K562 (cell line): ENCODE measurements around the gene USHBP1. TPM values are rescaled to one million over a fixed set of nuclear protein-coding genes. Genes with fewer than 3 reads are reported as not detected.

Experiments
- C11orf30 ChIP-seq: fragments of 450-650 bp; IDR thresholded peaks from 2 replicates; pipeline ENCODE4 v1.6.1; 2016; ENCODE audit warnings: low read depth, mild to moderate bottlenecking
- CBX3 ChIP-seq, 2 experiments: IDR thresholded peaks; 1 replicate in 1 of 2; 2 replicates in 1 of 2; pipeline ENCODE4 v1.6.1; 2012; ENCODE audit warnings: inconsistent platforms in 2 of 2, low read length in 2 of 2, borderline replicate concordance in 1 of 2, control low read depth in 1 of 2
- CCAR2 ChIP-seq: fragments of 200-400 bp; formaldehyde crosslinking; IDR thresholded peaks from 2 replicates; pipeline ENCODE4 v1.6.1; 2017; ENCODE audit warnings: mild to moderate bottlenecking, low read depth, low read length
- DPF2 ChIP-seq: fragments of 450-650 bp; IDR thresholded peaks from 2 replicates; pipeline ENCODE4 v1.6.1; 2016
- HNRNPK ChIP-seq: fragments of 200-400 bp; formaldehyde crosslinking; IDR thresholded peaks from one replicate; pipeline ENCODE4 v1.6.1; 2018; ENCODE audit warnings: mild to moderate bottlenecking, low read depth, low read length; ENCODE audit not compliant: poor library complexity, severe bottlenecking
- HSF4 ChIP-seq: fragments of 250-450 bp; sonication (Bioruptor Pico); IDR thresholded peaks from 2 replicates; pipeline ENCODE4 v2.1.2; 2022; ENCODE audit warnings: mild to moderate bottlenecking, moderate library complexity, borderline replicate concordance
- IRF2 ChIP-seq: sonication (generic); formaldehyde crosslinking; IDR thresholded peaks from 2 replicates; pipeline ENCODE4 v1.8.1; 2022; ENCODE audit warnings: mild to moderate bottlenecking, missing genetic modification reagents
- L3MBTL2 ChIP-seq: fragments of 450-650 bp; IDR thresholded peaks from 2 replicates; pipeline ENCODE4 v1.6.1; 2016; ENCODE audit warnings: mild to moderate bottlenecking, moderate library complexity
- MXI1 ChIP-seq: IDR thresholded peaks from 2 replicates; pipeline ENCODE4 v1.6.1; 2011; ENCODE audit warnings: low read depth, mild to moderate bottlenecking, improper control_type of control experiment, low read length
- NFATC3 ChIP-seq: fragments of 450-650 bp; IDR thresholded peaks from 2 replicates; pipeline ENCODE4 v1.6.1; 2017; ENCODE audit warnings: mild to moderate bottlenecking
- PRPF4 ChIP-seq: fragments of 200-400 bp; formaldehyde crosslinking; IDR thresholded peaks from one replicate; pipeline ENCODE4 v1.6.1; 2017; ENCODE audit warnings: low read length, low read depth, mild to moderate bottlenecking; ENCODE audit not compliant: insufficient read depth, poor library complexity, severe bottlenecking
- PYGO2 ChIP-seq: fragments of 450-650 bp; IDR thresholded peaks from 2 replicates; pipeline ENCODE4 v1.6.1; 2016; ENCODE audit warnings: mild to moderate bottlenecking, missing genetic modification characterization, moderate library complexity, missing compliant biosample characterization
- SMAD1 ChIP-seq: fragments of 150-350 bp; IDR thresholded peaks from 2 replicates; pipeline ENCODE4 v1.6.1; 2014; ENCODE audit warnings: low read length, low read depth; ENCODE audit not compliant: partially characterized antibody
- SUPT5H ChIP-seq: fragments of 450-650 bp; IDR thresholded peaks from 2 replicates; pipeline ENCODE4 v1.6.1; 2016
- TAF7 ChIP-seq: fragments of 450-650 bp; IDR thresholded peaks from 2 replicates; pipeline ENCODE4 v1.6.1; 2016; ENCODE audit warnings: missing genetic modification characterization, missing compliant biosample characterization
- TSC22D4 ChIP-seq: fragments of 450-650 bp; IDR thresholded peaks from 2 replicates; pipeline ENCODE4 v1.6.1; 2016; ENCODE audit warnings: missing genetic modification characterization, missing biosample characterization, control low read depth
- ZKSCAN3 ChIP-seq: fragments of 250-450 bp; sonication (Bioruptor Pico); IDR thresholded peaks from 2 replicates; pipeline ENCODE4 v1.4.0; 2020
- ZNF212 ChIP-seq: fragments of 450-650 bp; formaldehyde crosslinking; IDR thresholded peaks from 2 replicates; pipeline ENCODE4 v1.4.0; 2020; ENCODE audit warnings: mild to moderate bottlenecking
- ZNF324 ChIP-seq: fragments of 250-450 bp; sonication (Bioruptor Pico); IDR thresholded peaks from 2 replicates; pipeline ENCODE4 v1.4.0; 2020; ENCODE audit warnings: mild to moderate bottlenecking
- ZNF699 ChIP-seq: fragments of 250-450 bp; sonication (Bioruptor Pico); IDR thresholded peaks from 2 replicates; pipeline ENCODE4 v1.8.0; 2021; ENCODE audit warnings: mild to moderate bottlenecking, moderate library complexity; ENCODE audit not compliant: insufficient replicate concordance
- ZZZ3 ChIP-seq: fragments of 450-650 bp; IDR thresholded peaks from 2 replicates; pipeline ENCODE4 v1.6.1; 2016; ENCODE audit warnings: antibody characterized with exemption, mild to moderate bottlenecking, moderate library complexity
- polyA plus RNA-seq, 8 experiments: library from polyadenylated mRNA; depleted of rRNA in 4 of 8; stranded (reverse) in 5 of 8; unstranded in 3 of 8; fragments of >200 nt; fragmentation: Nextera tagmentation in 2 of 8; fragmentation: Illumina TruSeq in 1 of 8; extraction: Ambion mirVana in 2 of 8; extraction: Trizol in 1 of 8; gene quantifications; 2 replicates each; pipeline versions ENCODE4 v1.2.1 to v1.2.3, GENCODE V29; 2011 to 2014; ENCODE audit warnings: inconsistent platforms in 1 of 8, missing spikeins in 1 of 8
- total RNA-seq, 7 experiments: library from RNA; depleted of rRNA in 6 of 7; stranded (reverse); fragments of >200 nt in 6 of 7; fragmentation: Illumina TruSeq in 2 of 7; extraction: Trizol in 2 of 7; gene quantifications; 2 replicates each; pipeline versions ENCODE4 v1.2.1 to v1.2.3, GENCODE V29; 2011 to 2021; ENCODE audit warnings: low replicate concordance in 1 of 7
- TF ChIP-seq, protein P1 (sequence below): fragments of 250-450 bp; sonication (Bioruptor Pico); IDR thresholded peaks from 2 replicates; pipeline ENCODE4 v1.5.0; 2021; ENCODE audit warnings: mild to moderate bottlenecking, moderate library complexity
- TF ChIP-seq, protein P2 (sequence below): sonication (generic); formaldehyde crosslinking; IDR thresholded peaks from 2 replicates; pipeline ENCODE4 v1.8.0; 2022; ENCODE audit warnings: missing genetic modification reagents, mild to moderate bottlenecking, moderate library complexity, borderline replicate concordance
- TF ChIP-seq, protein P3 (sequence below): sonication (generic); formaldehyde crosslinking; IDR thresholded peaks from 2 replicates; pipeline ENCODE4 v1.8.0; 2023; ENCODE audit warnings: mild to moderate bottlenecking, missing genetic modification reagents

The USHBP1 gene
- total and polyA plus RNA-seq, 9 of the 15 experiments (the other 6 are each of a cell fraction or from before 2014, with no cell fraction given): 0.03 to 0.10 (median 0.05) TPM; not detected in 5

DNA sequence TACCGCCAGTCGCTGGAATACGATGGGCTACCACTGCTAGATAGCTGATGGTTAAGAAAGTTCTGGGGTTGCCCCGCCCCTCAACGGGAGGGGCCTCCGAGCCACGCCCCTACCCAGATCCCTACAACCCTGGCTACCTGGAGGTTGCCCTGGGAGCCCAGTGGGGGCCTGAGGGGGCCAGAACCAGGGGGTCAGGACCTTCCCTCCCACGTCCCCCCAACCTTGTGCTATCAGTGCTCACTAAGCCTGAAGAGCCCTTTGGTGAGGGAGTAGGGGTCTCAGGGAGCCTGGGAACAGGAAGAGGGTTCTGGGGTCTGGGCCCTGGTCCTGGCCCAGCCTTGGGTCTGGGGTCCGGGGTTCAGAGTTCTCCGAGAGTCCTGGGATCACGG lies 29.6 kb downstream of the USHBP1 start (continued):
- TF ChIP-seq PRPF4 (no peak), ZNF699 (no peak), CCAR2 (no peak), HNRNPK (no peak), L3MBTL2 (no peak), ZNF212 (CRISPR knock-in tag) (no peak), ZNF324 (CRISPR knock-in tag) (no peak), SUPT5H (peak; percentile 72), TAF7 (tag) (no peak), IRF2 (CRISPR knock-in tag) (no peak), ZZZ3 (no peak), TSC22D4 (tag) (no peak), PYGO2 (tag) (no peak), CBX3 (IDR thresholded peaks at IDR 0.05; ENCODE audit: borderline replicate concordance in 1 of 2, low read length in 2 of 2) (no peak), C11orf30 (no peak), NFATC3 (no peak), DPF2 (0 out of 2 replicates have a peak, but pooled peaks have one; percentile 20), SMAD1 (no peak), HSF4 (no peak), MXI1 (no peak), ZKSCAN3 (CRISPR knock-in tag) (no peak)
- TF ChIP-seq, protein P1, sequence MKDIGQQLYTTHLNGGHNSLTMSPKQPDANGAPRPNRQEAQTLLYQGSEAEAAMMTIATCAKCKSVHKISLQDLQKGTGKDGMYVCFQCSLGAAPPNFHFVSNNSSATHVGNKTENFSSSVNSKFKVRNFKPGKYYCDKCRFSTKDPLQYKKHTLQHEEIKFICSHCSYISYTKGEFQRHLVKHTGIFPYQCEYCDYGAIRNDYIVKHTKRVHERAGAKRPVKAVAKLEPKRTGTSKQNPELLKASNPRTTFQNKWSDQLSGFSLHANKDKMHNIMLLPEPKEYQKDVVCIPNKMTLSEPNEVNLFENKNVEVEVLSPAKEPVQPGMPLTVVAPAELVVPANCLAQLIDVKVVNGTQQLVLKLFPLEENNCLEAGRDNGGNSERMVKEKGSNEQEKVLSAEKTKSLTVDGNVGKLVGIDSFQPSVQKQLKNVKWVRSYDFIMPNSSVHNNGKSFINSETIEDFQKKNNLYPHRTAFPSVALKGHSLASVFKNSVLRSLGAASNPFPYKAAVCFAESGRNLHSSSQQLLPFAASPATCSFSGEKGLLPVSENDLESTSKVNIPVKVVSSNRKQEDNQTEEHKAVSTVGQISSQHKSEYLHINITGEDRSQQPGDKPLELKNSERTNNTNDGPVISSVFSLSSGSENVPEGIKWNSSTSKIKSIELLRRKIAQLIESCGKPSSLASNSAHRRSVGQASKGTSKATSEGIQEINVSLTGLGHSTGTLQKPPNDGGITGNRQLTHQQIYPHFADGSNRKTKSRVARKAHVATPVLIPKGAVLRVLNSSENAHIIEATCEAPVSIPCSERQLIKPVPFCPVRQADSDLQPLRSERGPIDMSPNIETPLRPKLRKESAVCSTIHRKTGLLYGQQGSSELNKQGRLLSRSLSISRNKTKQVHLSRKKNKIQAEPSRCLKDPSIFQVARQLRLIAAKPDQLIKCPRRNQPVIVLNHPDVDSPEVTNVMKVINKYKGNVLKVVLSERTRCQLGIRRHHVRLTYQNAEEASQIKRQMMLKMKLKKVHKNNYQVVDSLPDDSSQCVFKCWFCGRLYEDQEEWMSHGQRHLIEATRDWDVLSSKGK (CRISPR knock-in tag): no peak
- TF ChIP-seq, protein P2, sequence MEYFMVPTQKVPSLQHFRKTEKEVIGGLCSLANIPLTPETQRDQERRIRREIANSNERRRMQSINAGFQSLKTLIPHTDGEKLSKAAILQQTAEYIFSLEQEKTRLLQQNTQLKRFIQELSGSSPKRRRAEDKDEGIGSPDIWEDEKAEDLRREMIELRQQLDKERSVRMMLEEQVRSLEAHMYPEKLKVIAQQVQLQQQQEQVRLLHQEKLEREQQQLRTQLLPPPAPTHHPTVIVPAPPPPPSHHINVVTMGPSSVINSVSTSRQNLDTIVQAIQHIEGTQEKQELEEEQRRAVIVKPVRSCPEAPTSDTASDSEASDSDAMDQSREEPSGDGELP: peak; percentile 17; the same call in 1 of the 2 replicates
- TF ChIP-seq, protein P3, sequence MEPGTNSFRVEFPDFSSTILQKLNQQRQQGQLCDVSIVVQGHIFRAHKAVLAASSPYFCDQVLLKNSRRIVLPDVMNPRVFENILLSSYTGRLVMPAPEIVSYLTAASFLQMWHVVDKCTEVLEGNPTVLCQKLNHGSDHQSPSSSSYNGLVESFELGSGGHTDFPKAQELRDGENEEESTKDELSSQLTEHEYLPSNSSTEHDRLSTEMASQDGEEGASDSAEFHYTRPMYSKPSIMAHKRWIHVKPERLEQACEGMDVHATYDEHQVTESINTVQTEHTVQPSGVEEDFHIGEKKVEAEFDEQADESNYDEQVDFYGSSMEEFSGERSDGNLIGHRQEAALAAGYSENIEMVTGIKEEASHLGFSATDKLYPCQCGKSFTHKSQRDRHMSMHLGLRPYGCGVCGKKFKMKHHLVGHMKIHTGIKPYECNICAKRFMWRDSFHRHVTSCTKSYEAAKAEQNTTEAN (CRISPR knock-in tag): no peak
